ENCODE data around the gene MPV17. TPM values are rescaled to one million over a fixed set of nuclear protein-coding genes. Genes with fewer than 3 reads are reported as not detected.
A peak's percentile ranks its signal among the peaks of the same experiment; 100 is the strongest.

Gene MPV17
- total and polyA plus RNA-seq, 2 of the 13 experiments (the other 11 are each of a cell fraction or from before 2014, with no cell fraction given), result 48.9 to 129 TPM

DNA sequence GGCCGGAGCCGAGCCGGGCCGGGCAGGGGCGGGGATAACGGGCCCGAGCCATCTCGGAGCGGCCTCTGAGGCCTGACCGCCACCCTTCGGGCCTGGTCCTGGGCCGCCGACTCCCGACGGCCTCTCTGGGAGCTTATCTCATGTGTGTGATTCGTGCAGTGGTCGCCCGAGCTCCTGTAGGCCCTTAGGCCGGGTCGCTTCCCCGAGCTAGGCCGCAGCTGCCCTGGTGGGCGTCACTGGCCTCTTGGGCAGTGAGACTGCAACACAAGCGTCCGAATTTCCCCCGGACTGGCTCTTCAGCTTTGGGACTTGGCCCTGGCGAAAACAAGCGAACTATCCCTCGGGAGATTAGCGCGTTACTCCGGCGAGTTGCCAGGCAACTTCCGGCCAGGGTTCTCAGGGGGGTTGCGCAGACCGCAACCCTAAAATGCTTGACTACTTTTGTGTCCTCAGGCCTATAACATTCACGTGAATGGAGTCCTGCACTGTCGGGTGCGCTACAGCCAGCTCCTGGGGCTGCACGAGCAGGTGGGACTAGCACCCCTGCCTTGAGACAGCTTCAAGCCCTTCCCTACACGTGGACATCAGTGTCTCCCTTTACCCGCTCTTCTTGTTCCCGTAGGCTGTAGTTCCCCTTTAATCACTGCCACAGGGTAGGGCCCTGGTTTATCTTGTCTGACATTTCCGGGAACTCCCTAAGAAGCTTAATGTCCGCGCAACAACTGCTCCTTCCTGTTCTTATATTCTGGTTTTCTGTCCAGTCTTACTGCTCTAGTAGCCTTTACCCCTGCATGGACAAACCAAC lies 48.1 kb upstream of the MPV17 start (continued):
- TF ChIP-seq PAX8 (CRISPR knock-in tag; IDR thresholded peaks at IDR 0.05; ENCODE audit: borderline replicate concordance) (no peak), CENPT (CRISPR knock-in tag; IDR thresholded peaks at IDR 0.05; ENCODE audit: low read depth) (peak; percentile 83), ZNF574 (CRISPR knock-in tag; IDR thresholded peaks at IDR 0.05) (no peak), PTBP1 (IDR thresholded peaks at IDR 0.05; ENCODE audit: low read depth, low read length, poor library complexity, severe bottlenecking) (peak; percentile 45), ZNF3 (CRISPR knock-in tag; IDR thresholded peaks at IDR 0.05) (no peak), RBFOX2 (IDR thresholded peaks at IDR 0.05; ENCODE audit: low read depth, low read length) (peak; percentile 7; the same call in 1 of the 2 replicates), SRSF1 (optimal IDR thresholded peaks at IDR 0.05; ENCODE audit: low read depth, low read length) (no peak), ZNF24 (IDR thresholded peaks at IDR 0.05) (no peak), ZNF772 (CRISPR knock-in tag; IDR thresholded peaks at IDR 0.05) (peak; percentile 33; the same call in 1 of the 2 replicates), YY1 (IDR thresholded peaks at IDR 0.05; ENCODE audit: insufficient read depth, insufficient replicate concordance, low read depth, low read length) (no peak), ZNF577 (CRISPR knock-in tag; IDR thresholded peaks at IDR 0.05; ENCODE audit: borderline replicate concordance, low read depth) (0 out of 2 replicates have a peak, but pooled peaks have one; percentile 14), NCOA1 (CRISPR knock-in tag; IDR thresholded peaks at IDR 0.05) (no peak), ZNF430 (CRISPR knock-in tag; IDR thresholded peaks at IDR 0.05) (peak; percentile 64; the same call in 1 of the 2 replicates), ZSCAN9 (CRISPR knock-in tag; IDR thresholded peaks at IDR 0.05; ENCODE audit: borderline replicate concordance) (no peak), ZNF317 (CRISPR knock-in tag; IDR thresholded peaks at IDR 0.05) (no peak; the same call in 1 of the 2 replicates), PBX2 (CRISPR knock-in tag; IDR thresholded peaks at IDR 0.05) (peak; percentile 6; the same call in 1 of the 2 replicates), NR2F1 (CRISPR knock-in tag; IDR thresholded peaks at IDR 0.05) (no peak), ZNF780A (CRISPR knock-in tag; IDR thresholded peaks at IDR 0.05) (peak; percentile 14; the same call in 1 of the 2 replicates), SCMH1 (CRISPR knock-in tag; IDR thresholded peaks at IDR 0.05; ENCODE audit: borderline replicate concordance) (no peak), KLF12 (CRISPR knock-in tag; IDR thresholded peaks at IDR 0.05; ENCODE audit: borderline replicate concordance) (no peak)
- TF ChIP-seq, protein P1, sequence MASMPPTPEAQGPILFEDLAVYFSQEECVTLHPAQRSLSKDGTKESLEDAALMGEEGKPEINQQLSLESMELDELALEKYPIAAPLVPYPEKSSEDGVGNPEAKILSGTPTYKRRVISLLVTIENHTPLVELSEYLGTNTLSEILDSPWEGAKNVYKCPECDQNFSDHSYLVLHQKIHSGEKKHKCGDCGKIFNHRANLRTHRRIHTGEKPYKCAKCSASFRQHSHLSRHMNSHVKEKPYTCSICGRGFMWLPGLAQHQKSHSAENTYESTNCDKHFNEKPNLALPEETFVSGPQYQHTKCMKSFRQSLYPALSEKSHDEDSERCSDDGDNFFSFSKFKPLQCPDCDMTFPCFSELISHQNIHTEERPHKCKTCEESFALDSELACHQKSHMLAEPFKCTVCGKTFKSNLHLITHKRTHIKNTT (CRISPR knock-in tag; IDR thresholded peaks at IDR 0.05), result no peak
- TF ChIP-seq, protein P2, sequence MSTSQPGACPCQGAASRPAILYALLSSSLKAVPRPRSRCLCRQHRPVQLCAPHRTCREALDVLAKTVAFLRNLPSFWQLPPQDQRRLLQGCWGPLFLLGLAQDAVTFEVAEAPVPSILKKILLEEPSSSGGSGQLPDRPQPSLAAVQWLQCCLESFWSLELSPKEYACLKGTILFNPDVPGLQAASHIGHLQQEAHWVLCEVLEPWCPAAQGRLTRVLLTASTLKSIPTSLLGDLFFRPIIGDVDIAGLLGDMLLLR (CRISPR knock-in tag; IDR thresholded peaks at IDR 0.05), result no peak

All from HepG2 (cell line).